SW480 (cell line): ENCODE results near the gene NKD2.
A peak's percentile ranks its signal among the peaks of the same experiment; 100 is the strongest.

Experiments
- DNase-seq: peaks from one replicate; pipeline ENCODE4 v3.0.0-alpha.2; 2016; ENCODE audit warnings: low spot score

NKD2 gene

DNA sequence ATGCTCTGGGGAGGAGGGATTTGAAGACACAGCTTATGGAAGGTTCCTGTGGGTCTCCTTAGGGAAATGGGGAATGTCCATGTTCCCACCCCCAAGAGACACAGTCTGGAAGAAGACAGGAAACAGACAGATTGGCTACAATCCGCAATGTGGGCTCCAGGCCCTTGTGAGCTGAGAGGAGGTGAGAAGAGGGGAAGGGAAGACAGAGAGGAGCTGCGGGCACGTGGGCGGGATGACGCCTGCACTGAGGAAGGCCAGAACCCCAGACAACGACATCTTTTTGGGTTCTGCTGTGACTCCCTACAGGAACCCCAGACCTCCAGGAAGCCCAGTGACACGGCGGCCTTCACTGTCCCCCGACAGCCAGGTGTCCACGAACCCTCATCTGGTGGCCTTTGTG, 29.9 kb upstream of the NKD2 start:
- no peak for DNase-seq

DNA sequence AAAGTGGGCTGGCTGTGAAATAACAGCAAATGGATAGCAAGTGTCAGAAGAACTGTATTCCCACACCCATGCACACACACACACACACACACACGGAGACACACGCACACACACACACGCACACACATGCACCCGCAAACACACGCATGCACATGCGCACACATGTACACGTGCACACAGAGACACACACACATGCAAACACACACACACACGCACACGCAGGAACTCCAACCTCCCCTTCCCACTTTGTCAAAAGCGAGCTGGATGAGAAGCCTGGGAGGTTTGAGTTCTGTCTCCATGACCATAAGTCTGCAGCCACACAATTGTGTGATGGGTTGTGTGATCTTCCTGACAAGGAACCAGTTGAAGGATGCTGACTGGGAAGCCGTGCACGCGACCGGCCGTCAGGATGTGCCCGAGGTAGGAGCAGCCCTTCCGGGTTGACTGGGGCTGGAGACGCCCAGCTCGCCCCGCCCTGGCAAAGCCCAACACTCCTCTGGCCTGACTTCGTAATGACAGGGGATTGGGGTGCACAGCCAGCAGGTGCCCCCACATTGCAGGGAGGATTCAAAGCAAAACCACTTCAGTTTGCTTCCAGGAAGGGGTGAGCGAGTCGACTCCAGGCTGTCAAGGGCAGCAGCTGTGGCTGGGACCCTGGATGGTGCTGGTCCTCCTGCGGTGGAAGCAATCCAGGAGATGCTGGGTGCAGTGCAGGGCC, 29.3 kb upstream of the NKD2 start:
- DNase-seq: peak; percentile 74

DNA sequence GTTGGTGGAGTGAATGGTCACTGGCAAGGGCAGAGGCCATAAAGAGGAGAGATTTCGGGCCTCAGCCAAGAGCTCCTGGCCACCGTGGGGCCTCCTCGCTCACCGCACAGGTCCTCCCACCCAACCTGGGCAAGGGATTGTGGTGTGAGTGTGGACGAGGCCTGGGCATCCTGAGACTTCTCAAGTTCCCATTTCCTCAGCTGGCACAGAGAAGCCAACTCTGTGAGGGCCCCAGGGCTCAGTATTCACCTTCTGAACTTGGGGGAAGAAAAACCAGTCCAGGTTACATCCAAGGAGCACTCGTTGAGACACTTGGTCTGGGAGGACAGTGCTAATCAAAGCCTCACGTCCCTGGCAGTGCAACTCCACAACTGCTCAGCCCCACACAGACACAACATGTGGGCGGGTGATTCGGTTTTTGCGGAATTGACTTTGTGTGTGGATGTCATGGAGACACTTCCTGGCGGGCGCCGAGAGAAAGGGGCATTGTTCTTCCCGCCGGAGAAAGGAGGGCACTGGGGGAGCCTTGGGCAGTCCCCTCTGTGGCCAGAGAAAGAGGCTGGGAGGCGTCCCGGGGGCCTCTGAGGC, 28.5 kb upstream of the NKD2 start:
- peak; percentile 99 for DNase-seq

DNA sequence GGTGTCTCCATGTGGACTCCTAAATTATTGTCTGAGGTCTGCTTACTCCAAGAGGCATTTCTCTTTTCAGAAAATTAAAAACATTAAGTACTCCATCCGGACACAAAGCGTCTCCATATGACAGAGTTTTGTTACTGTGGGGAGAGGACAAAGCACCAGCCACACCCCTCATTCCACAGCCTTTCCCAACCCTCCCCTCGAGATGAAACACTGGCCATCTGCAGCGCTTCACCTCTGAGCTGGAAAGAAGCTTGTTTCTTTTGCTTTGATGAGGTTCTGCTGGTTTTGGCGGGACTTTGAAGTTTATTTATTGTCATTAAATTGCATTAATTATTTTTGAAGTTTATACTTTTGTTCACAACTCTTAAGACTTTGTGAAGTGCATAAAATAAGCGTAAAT, 27.6 kb upstream of the NKD2 start:
- peak; percentile 100 for DNase-seq

DNA sequence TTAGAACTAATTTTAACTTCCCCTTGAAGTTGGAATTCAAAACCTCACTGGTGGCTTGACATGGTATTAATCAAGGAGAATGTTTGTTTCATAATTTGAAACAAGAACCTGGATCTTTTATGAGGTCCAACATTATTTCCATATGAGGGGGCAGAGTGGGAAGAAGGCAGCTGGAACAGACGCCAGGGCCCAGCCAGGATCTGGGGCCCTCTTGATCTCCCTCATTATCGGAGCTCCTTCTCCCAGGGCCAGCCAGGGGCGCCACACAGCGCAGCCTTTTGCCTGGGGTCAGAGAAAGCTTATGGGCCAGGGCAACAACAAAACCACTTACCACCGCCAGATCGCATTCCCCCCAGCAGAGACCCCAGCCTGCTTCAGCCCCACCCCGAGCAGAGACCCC, 27.1 kb upstream of the NKD2 start:
- peak; percentile 97 for DNase-seq

DNA sequence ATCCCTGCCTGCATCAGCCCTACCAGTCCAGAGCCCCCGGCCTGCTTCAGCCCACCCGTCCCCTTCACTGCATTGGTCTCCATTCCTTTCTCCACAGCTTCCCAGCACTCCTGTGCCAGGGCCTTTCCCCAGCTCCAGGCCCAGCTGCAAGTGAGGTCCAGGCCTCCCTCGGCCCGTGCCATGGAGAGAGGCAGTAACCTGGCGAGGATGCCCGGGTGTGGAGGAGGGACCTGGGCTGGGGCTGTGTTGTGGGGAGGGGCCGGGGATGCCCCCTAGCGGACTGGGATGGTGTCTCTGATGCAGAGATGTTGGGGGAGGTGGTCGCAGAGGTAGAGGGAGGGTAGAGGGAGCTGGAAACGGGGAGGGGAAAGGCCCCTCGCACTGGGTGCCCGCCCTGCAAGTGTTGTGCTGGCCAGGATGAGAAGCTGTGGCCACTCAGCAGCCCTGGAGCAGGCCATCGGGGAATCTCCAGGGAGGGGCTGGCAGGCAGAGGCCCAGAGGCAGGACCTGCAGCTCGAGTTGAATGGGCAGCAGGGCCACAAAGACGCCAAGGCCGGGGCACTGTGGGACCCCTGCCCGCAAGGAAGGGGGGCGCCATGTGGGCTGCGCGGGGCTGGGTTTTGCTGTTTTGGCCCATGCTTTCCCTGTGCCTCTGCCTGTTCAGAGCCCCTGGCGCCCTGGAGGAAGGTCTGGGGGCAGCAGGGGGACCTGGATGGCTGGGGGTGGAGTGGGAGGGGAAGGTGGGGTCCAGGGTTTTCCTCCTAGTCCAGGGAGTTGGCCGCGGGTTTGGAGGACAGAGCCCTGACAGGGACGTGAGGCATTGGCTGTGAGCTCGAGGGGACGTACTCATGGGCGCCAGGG, 26.0 kb upstream of the NKD2 start:
- DNase-seq: peak; percentile 67

DNA sequence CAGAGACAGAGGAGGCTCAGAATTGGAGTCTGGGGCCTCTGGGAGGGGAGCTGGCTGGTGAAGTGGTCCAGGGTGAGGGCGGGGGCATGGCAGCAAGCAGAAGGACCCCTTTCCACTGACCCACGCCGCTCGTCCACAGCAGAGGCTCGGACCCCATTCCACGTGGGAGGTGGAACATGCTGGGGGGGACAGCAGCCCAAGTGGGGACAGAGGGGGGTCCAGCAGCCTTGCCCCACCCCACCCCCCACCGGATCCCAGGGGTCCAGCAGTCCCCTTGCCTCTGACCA, 25.4 kb upstream of the NKD2 start:
- DNase-seq: no peak

DNA sequence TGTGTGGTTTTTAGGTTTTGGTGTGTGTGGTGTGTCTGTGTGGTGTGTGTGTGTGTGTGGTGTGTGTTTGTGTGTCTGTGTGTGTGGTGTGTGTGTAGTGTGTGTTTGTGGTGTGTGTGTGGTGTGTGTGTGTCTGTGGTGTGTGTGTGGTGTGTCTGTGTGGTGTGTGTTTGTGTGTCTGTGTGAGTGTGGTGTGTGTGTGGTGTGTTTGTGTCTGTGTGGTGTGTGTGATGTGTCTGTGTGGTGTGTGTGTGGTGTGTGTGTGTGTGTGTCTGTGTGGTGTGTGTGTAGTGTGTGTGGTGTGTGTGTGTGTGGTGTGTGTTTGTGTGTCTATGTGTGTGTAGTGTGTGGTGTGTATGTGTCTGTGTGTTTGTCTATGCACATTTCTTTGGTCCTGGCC, 25.0 kb upstream of the NKD2 start:
- no peak for DNase-seq

DNA sequence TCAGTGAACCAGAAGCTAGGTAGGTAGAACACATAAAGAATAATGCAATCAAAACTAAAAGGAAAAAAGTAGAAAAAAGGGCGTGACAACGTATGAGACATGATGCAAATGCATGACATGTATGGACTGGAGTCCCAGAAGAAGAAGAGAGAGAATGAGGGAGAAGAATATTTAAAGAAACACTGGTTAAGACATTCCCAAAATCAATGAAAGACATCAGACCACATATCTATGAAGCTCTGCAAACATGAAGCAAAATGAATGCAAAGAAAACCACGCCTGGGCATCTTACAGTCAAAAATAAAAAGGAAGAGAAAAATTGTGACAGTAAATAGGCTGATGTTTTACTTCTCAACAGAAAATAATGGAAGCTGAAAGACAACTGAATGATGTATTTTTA, 23.8 kb upstream of the NKD2 start:
- no peak for DNase-seq

DNA sequence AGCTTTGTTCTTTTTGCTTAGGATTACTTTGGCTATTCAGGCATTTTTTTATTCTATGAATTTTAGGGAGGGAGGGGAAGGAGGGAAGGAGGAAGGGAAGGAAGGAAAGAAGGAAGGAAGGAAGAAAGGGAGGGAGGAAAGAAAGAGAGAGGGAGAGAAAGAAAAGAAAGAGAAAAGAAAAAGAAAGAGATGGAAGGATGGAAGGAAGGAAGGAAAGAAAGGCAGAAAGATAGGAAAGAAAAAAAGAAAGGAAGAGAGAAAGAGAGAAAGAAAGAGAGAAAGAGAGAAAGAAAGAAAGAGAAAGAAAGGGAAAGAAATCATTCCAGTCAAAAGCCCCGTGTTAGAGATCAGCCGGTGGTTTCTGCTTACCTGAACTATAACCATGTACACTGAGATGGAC, 20.8 kb upstream of the NKD2 start:
- DNase-seq: no peak

DNA sequence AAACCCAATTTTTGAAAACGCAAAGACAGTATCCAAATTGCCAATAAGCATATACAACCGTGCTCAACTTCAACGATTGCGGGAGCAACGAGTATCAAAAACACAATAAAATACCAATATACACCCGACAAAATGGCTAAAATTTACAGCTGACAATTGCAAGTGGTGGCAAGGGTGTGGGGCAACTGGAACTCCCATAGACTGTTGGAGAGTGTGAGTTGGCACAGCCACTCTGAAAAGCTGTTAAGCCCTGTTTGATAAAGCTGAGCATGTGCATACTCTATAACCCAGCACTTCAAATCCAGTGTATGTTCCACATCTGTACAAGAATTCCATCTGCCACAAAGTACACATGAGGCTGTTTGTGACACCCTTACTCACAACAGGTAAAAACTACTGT, 20.3 kb upstream of the NKD2 start:
- DNase-seq: no peak

DNA sequence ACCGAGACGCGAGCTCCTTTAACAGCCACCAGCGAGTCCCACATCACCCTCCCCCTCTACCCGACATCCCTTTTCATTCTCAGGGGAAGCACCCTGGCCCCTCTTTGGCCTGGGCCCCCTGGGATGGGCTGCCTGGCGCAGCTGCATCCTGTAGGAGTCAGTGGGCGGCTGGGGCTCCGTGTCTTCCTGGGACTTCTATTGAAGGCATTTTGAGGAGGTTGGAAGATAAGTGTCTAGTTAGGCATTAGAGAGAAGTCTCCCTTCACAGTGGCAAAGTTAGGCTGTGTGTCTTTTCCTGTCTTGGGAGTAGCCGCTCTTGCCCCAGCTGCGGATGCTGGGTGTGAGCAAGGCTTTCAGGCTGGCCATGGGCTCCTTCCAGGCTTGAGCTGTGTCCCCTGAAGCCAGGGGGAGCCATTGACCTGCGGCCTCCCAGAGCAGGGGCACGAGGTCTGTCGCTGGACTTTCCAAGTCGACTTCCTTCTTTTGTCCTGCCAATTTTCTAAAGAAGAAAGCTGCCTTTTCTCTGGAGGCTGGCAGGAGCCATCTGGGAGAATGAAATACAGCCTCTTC, 18.6 kb upstream of the NKD2 start:
- DNase-seq: no peak

DNA sequence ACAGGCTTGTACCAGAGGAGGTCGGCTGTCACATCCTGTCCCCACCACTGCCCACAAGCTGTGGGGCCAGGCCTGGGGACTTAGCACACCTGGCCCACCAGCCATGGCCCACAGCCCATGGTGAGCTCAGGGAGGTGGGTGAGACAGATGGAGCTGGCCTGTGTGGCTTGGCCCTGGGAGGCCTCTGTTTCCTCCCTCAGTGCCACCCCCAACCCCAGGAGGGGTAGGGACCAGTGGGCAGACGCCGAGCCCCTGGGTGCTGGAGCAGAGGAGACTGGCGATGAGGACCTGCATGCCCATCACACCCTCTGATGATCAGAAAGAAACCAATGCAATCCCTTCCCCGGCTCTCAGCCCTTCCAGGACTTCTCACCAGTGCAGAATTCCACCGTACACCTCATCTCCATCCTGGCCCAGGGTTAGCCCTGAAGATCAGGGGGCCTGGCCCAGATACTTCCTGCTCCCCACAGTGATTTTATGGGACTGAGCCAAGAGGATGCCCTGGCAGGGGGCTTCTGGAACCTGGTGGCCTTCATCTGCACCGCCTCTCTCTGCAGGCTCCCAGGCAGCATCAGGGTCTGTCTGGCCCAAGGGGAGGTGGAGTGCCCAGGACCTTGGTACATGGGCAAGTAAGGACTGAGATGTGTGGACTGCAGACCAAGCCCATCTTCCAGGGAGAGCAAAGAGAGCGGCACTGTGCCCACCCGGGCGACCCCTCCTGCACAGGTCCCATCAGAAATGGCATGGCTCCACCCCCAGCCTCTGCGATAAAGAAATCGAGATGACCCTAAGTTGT, 16.9 kb upstream of the NKD2 start:
- DNase-seq: no peak

DNA sequence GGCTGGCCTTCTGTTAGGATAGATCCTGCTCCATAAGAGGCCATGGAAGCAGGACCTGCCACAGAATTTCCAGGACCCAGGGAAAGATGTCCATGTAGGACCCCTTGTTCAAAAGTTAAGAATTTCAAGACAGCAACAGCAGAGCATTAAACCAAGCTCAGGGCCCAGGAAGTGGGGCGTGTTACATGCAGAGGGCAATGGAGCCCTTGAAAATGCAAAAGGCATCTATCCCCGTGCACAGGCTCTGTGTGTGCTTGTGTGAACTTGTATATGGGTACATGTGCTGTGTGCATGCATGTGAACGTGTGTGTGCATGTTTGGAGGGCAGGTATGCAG, 14.4 kb upstream of the NKD2 start:
- DNase-seq: no peak

DNA sequence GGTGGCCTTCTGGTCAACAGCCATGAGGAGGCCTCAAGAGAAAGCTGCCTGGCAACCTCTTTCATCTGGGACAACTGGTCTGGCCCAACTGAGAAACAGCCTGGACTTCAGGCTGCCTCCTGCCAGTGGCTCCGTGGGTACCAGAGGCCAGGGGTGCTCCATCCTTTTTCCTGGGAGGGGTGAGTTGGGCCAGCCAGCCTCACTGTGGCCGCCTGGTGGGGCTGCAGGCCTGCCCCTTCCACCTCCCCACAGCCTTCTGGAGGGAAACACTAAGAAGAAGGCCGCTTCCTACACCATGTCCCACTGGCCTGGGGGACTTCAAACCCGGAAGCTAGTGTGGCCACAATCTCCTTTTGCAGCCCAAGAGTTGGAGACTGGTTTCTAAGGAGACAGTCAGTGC, 13.8 kb upstream of the NKD2 start:
- DNase-seq: no peak

DNA sequence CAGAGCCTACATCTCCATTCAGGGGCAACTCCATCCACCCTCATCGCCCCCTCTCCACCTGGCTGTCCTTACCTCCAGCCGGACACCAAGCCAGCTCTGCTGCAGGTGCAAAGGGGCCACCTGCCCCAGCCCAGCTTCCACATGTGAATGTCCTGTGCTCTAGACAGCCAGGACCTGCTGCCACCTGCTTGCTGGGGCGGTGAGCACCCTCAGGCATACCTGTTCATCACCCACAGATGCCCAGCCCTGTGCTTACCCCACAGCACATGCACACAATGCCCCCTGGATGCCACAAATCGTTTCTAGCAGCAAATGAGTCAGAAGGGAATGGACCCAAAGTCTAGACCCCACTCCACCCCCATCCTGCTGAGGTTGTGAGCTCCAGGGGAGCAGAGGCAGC, 13.3 kb upstream of the NKD2 start:
- DNase-seq: no peak

DNA sequence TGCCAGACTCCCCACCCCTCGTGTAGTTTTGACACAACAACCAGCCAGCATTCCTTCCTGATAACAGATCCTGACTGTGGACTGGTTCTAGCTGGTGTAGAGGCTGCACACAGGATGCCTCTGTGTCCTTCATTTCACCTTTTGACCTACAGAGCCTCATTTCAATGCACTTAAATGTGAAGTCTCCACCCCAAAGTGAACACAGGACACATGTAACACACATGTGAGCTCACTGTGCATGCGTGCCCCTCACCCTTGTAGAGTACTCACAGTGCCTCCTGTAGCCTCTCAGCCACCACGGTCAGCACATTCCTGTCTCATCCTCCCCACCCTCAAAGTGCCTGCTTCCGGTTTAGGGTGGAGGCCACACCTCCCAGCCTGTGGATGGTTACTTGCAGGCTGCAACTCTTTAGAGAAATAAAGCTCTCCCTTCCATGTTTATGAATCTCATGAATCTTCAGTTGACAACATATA, 11.6 kb upstream of the NKD2 start:
- DNase-seq: peak; percentile 75

DNA sequence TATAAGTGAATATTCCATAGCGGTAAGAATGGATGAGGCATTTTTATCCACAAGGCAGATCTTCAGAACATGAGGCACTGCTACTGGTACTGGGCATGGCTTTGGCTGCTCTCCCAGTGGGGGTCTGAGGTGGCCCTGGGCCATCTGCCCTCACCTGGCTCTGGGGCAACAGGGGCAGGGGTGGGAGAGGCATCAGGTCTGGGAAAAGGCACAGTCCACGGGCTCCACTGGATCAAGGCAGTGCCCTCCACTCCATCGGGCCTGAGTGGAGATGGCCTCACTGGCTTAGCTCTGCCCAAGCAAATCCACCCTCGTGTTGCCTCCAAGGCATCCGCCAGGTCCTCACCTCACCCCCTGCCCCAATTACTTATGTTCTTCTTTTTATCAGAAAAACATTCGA, 10.9 kb upstream of the NKD2 start:
- no peak for DNase-seq

DNA sequence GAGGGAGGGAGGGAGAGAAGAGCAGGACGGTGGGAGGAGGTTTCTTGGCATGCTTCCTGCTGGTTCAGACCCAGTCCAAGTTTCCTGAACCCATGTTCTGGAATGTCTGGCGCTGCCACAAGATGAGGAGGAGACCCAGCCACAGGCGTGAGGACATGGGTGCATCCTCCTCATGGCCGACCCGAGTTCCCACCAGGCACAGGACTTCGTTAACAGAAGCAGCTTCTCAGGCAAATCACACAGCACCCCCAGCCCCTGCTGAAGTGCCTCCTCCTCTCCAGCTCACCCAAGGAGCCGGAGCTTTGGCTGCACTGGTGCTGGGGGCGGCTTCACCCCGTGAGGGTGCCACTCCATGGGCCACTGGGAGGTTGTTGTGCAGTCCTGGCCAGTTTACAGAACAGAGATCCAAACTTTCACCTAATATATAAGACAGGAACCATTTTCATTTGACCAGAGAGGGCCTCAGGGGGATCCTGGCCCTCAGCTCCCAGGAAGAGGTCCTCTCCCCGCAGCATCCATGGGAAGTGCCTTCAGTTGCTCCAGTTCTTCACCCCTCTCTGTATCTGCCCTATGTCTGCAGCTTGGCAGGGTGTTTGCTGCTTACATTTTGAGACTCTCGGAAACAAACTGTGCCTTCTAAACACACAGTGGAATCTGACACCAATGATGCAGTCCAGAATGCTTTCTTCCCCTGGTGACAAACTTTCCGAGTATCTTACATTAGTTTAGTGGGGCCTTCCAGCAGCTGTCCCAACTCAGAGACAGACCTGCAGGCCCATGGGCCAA, 10.2 kb upstream of the NKD2 start:
- no peak for DNase-seq

DNA sequence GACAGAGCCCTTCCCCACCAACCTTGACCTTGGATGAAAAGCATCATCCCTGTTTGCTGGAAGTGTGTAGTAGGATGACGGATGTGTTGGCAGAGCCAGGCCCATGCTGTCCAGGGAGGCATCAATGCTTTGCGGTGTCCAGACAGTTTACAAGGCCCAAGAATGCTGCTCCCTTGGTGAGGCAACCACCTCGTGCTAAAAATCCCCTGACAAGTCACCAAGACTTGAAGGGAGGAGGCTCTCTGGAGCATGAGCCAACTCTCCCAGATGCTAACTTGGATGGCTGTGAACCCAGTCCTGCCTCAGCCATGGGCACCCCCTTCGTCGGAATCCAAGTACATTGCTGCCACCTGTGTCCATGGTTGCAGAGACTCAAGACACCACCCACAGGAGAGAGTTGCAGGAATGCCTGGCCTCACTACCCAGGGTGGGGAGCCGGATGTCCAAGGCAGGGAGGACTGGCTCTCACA, 9.5 kb upstream of the NKD2 start:
- DNase-seq: no peak

DNA sequence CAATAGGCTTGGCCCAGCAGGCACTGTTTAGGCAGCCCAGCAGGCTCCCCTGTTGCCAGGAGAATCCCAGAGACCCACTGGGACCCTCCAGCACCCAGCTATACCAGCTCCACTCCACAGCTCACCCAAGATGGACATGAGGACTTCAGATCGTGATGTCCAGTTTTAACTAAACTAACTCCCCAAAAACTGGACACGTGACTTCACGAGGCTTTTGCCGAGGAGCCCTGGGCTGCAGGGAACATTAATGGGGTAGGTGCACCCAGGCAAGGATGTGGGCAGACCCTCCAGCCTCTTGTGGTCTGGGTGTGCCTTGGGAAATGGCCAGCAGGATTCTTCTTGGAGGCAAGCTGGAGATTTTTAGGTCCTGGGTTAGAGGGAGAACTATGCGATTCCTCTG, 8.9 kb upstream of the NKD2 start:
- no peak for DNase-seq
